WTC11 (cell line): ENCODE measurements around the gene CCDC87. TPM values are rescaled to one million over a fixed set of nuclear protein-coding genes. Genes with fewer than 3 reads are reported as not detected.

ENCODE experiments used
- ATF2 ChIP-seq: sonication (generic); formaldehyde crosslinking; IDR thresholded peaks from 2 replicates; pipeline ENCODE4 v1.8.1; 2022; ENCODE audit warnings: low read depth, missing genetic modification reagents, borderline replicate concordance
- CBFB ChIP-seq: sonication (generic); formaldehyde crosslinking; IDR thresholded peaks from 2 replicates; pipeline ENCODE4 v1.8.1; 2022; ENCODE audit warnings: mild to moderate bottlenecking, low read depth, missing genetic modification reagents
- E2F1 ChIP-seq: sonication (generic); formaldehyde crosslinking; IDR thresholded peaks from 2 replicates; pipeline ENCODE4 v1.8.0; 2022; ENCODE audit warnings: mild to moderate bottlenecking, missing genetic modification reagents
- E2F4 ChIP-seq: sonication (generic); formaldehyde crosslinking; IDR thresholded peaks from 2 replicates; pipeline ENCODE4 v1.8.1; 2022; ENCODE audit warnings: low read depth, mild to moderate bottlenecking, moderate library complexity, missing genetic modification reagents, borderline replicate concordance
- FOXJ3 ChIP-seq: sonication (generic); formaldehyde crosslinking; IDR thresholded peaks from 2 replicates; pipeline ENCODE4 v1.9.0; 2021; ENCODE audit warnings: missing genetic modification reagents, mild to moderate bottlenecking, borderline replicate concordance
- FOXP4 ChIP-seq: sonication (generic); formaldehyde crosslinking; IDR thresholded peaks from 2 replicates; pipeline ENCODE4 v1.8.0; 2022; ENCODE audit warnings: mild to moderate bottlenecking, missing genetic modification reagents
- JUN ChIP-seq: sonication (generic); formaldehyde crosslinking; IDR thresholded peaks from 2 replicates; pipeline ENCODE4 v1.8.0; 2023; ENCODE audit warnings: mild to moderate bottlenecking, missing genetic modification reagents
- KAT7 ChIP-seq: sonication (generic); formaldehyde crosslinking; IDR thresholded peaks from 2 replicates; pipeline ENCODE4 v1.8.1; 2023; ENCODE audit warnings: missing genetic modification reagents, mild to moderate bottlenecking, borderline replicate concordance
- NFYB ChIP-seq: sonication (generic); formaldehyde crosslinking; conservative IDR thresholded peaks from 2 replicates; pipeline ENCODE4 v1.8.0; 2022; ENCODE audit warnings: low read depth, missing genetic modification reagents
- PRDM15 ChIP-seq: sonication (generic); formaldehyde crosslinking; IDR thresholded peaks from 2 replicates; pipeline ENCODE4 v1.8.0; 2022; ENCODE audit warnings: missing genetic modification reagents
- RELA ChIP-seq: sonication (generic); formaldehyde crosslinking; IDR thresholded peaks from 2 replicates; pipeline ENCODE4 v1.8.1; 2022; ENCODE audit warnings: missing genetic modification reagents, mild to moderate bottlenecking, borderline replicate concordance
- SP1 ChIP-seq: sonication (generic); formaldehyde crosslinking; conservative IDR thresholded peaks from 2 replicates; pipeline ENCODE4 v1.8.1; 2022; ENCODE audit warnings: missing genetic modification reagents
- STAT6 ChIP-seq: sonication (generic); formaldehyde crosslinking; conservative IDR thresholded peaks from 2 replicates; pipeline ENCODE4 v1.8.1; 2023; ENCODE audit warnings: mild to moderate bottlenecking, low read depth, missing genetic modification reagents, moderate library complexity
- TP53 ChIP-seq: sonication (generic); formaldehyde crosslinking; IDR thresholded peaks from 2 replicates; pipeline ENCODE4 v1.8.1; 2023; ENCODE audit warnings: mild to moderate bottlenecking, missing genetic modification reagents
- ZBTB21 ChIP-seq: sonication (generic); formaldehyde crosslinking; IDR thresholded peaks from 2 replicates; pipeline ENCODE4 v1.8.1; 2023; ENCODE audit warnings: mild to moderate bottlenecking, missing genetic modification reagents, borderline replicate concordance
- ZMAT4 ChIP-seq: fragments of 250-450 bp; sonication (Bioruptor Pico); IDR thresholded peaks from 2 replicates; pipeline ENCODE4 v1.9.0; 2021; ENCODE audit warnings: mild to moderate bottlenecking
- ZNF138 ChIP-seq: sonication (generic); formaldehyde crosslinking; conservative IDR thresholded peaks from 2 replicates; pipeline ENCODE4 v1.8.1; 2022; ENCODE audit warnings: mild to moderate bottlenecking, moderate library complexity, missing genetic modification reagents
- ZNF232 ChIP-seq: sonication (generic); formaldehyde crosslinking; IDR thresholded peaks from 2 replicates; pipeline ENCODE4 v1.8.0; 2022; ENCODE audit warnings: mild to moderate bottlenecking, missing genetic modification reagents
- ZNF263 ChIP-seq: sonication (generic); formaldehyde crosslinking; IDR thresholded peaks from 2 replicates; pipeline ENCODE4 v1.8.1; 2022; ENCODE audit warnings: low read depth, mild to moderate bottlenecking, moderate library complexity, missing genetic modification reagents
- ZNF425 ChIP-seq: fragments of 250-450 bp; sonication (Bioruptor Pico); conservative IDR thresholded peaks from 2 replicates; pipeline ENCODE4 v1.9.0; 2021; ENCODE audit warnings: mild to moderate bottlenecking
- ZSCAN18 ChIP-seq: fragments of 250-450 bp; sonication (Bioruptor Pico); IDR thresholded peaks from 2 replicates; pipeline ENCODE4 v2.1.2; 2022; ENCODE audit warnings: mild to moderate bottlenecking, moderate library complexity
- total RNA-seq: library from RNA; stranded (reverse); gene quantifications from 3 replicates; pipeline ENCODE4 v1.2.3, GENCODE V29; 2021

CCDC87 gene
- total RNA-seq, 1 experiment from 2014 or later, result 0.85 TPM

- TF ChIP-seq PRDM15 (CRISPR knock-in tag), result no peak
- TF ChIP-seq RELA (CRISPR knock-in tag), result peak; percentile 77; the same call in 1 of the 2 replicates
- no peak for TF ChIP-seq CBFB (CRISPR knock-in tag)
- peak; percentile 44; the same call in 1 of the 2 replicates for TF ChIP-seq E2F4 (CRISPR knock-in tag)
- peak; percentile 85 for TF ChIP-seq ZNF232
- TF ChIP-seq E2F1 (CRISPR knock-in tag), result no peak; the same call in 1 of the 2 replicates
- TF ChIP-seq ZNF263 (CRISPR knock-in tag), result 0 out of 2 replicates have a peak, but pooled peaks have one; percentile 15
- TF ChIP-seq ZSCAN18, result no peak
- no peak for TF ChIP-seq ZMAT4 (CRISPR knock-in tag)
- no peak for TF ChIP-seq KAT7
- no peak for TF ChIP-seq TP53 (CRISPR knock-in tag)
- TF ChIP-seq SP1 (CRISPR knock-in tag), result peak; percentile 79
- TF ChIP-seq JUN (CRISPR knock-in tag), result peak; percentile 60
- no peak for TF ChIP-seq ZBTB21
- TF ChIP-seq FOXP4 (CRISPR knock-in tag), result peak; percentile 11; the same call in 1 of the 2 replicates
- no peak for TF ChIP-seq FOXJ3 (CRISPR knock-in tag)
- TF ChIP-seq STAT6 (CRISPR knock-in tag), result no peak
- no peak for TF ChIP-seq ZNF425 (CRISPR knock-in tag)
- no peak for TF ChIP-seq ATF2 (CRISPR knock-in tag)
- TF ChIP-seq NFYB (CRISPR knock-in tag), result peak; percentile 90
- no peak for TF ChIP-seq ZNF138 (CRISPR knock-in tag)
These were observed 23.7 kb upstream of the CCDC87 start, which contains the start of gene RBM14 (continued) for GRCh38 chr11:66616379-66617154.
